Testis (tissue), 3 donors: Measurements from ENCODE around the gene CACNG3. TPM values are rescaled to one million over a fixed set of nuclear protein-coding genes. Genes with fewer than 3 reads are reported as not detected.

Source experiments
- DNase-seq: peaks from one replicate; pipeline ENCODE4 v3.0.0-alpha.2; 2019
- H3K27ac ChIP-seq, 2 donors: fragments of 200-600 bp; sonication (generic); one replicate each; pipeline ENCODE4 v1.5.1; 2019
- H3K27me3 ChIP-seq: fragments of 200-600 bp; sonication (generic); one replicate; pipeline ENCODE4 v1.5.1; 2019
- H3K36me3 ChIP-seq: fragments of 200-600 bp; sonication (generic); one replicate; pipeline ENCODE4 v1.5.1; 2017; ENCODE audit warnings: low read depth; ENCODE audit errors: missing control alignments
- H3K4me1 ChIP-seq: fragments of 200-600 bp; sonication (generic); one replicate; pipeline ENCODE4 v1.5.1; 2019
- H3K4me3 ChIP-seq, 2 donors: fragments of 200-600 bp; sonication (generic); one replicate each; pipeline ENCODE4 v1.5.1; 2017 to 2019
- H3K9me3 ChIP-seq: fragments of 200-600 bp; sonication (generic); one replicate; pipeline ENCODE4 v1.5.1; 2017
- POLR2A ChIP-seq: fragments of 450-650 bp; IDR thresholded peaks from one replicate; pipeline ENCODE4 v1.6.1; 2017; ENCODE audit warnings: antibody characterized with exemption, mild to moderate bottlenecking, moderate library complexity
- WGBS, 2 donors: methylation state at CpG; one replicate each; pipeline ENCODE4 v1.1.5; 2018; 5-methylcytosine and 5-hydroxymethylcytosine counted together
- intact Hi-C: fragments of 100-400 bp; cut with DNase I; formaldehyde crosslinking; loops from one replicate; pipeline ENCODE4 v1.15.1; 2023; ENCODE audit warnings: low total_unique reads
- polyA plus RNA-seq: library from polyadenylated mRNA; stranded (reverse); fragments of 350-450 nt; fragmentation: Illumina TruSeq; extraction: RNeasy Lipid Tissue Mini Kit (QIAGEN cat#74804); gene quantifications from one replicate; pipeline ENCODE4 v1.2.3, GENCODE V29; 2014; ENCODE audit warnings: low read depth, low replicate concordance; ENCODE audit not compliant: insufficient read depth
- total RNA-seq, 2 donors: library from RNA; depleted of rRNA; stranded (reverse); fragments of >200 nt; gene quantifications; one replicate each; pipeline ENCODE4 v1.2.3, GENCODE V29; 2016
- TF ChIP-seq, protein P1 (sequence below), 3 experiments: fragments of 450-650 bp in 2 of 3; fragments of 200-600 bp in 1 of 3; sonication (generic) in 1 of 3; IDR thresholded peaks; one replicate each; pipeline ENCODE4 v1.5.1; 2016 to 2019; ENCODE audit warnings: antibody characterized with exemption in 3 of 3, mild to moderate bottlenecking in 2 of 3, moderate library complexity in 1 of 3

CACNG3 gene
- total and polyA plus RNA-seq, 3 donors from 2014 or later, result 0.06 to 0.32 TPM; not detected in 1

DNA sequence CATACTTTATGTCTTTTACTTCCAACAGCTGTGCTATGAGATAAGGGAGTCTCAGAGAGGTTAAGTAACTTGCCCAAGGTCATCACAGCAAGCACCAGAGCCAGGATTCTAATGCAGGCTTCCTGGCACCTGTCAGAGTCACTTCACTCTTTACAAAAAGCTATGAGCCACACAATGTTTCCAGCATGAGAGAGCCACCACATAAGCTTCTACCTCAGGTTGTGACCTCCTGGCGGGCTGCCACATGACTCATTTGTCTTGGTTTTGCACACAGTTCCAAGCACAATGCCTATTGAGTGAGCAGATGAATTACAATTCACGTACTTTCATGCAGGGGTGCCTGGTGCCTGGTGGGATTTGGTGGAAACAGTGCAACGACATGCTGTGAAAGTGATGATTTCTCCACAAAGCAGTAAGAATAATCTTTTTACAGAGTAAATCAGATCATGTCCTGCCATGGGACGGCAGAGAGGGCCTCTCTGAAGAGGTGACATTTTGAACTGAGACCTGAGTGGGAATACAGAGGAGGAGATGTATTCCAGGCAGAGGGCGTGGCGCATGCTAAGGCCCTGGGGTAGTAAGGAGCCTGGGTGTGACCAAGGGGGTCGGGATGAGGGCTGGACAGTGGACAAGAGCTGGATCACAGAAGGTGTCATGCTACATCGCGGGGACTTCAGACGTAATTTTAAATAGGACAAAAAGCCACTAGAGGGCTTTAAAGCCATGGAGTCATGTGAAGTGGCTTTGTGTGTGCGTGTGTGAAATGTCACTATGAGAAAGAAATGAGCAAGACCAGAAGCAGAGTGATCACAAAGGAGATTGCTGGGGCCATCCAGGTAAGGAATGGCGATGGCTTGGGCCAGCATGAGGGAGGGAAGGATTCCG is 53.4 kb downstream of the CACNG3 start:
- Histone ChIP-seq H3K9me3 (no peaks in the 10 kb centered on the region), H3K27me3 (no peaks in the 10 kb centered on the region), H3K4me3 (no peak overlapping the region), H3K4me1 (no peaks in the 10 kb centered on the region), H3K27ac (no peak overlapping the region), H3K36me3 (no peaks in the 10 kb centered on the region)
- DNase-seq, result peak; percentile 27
- intact Hi-C loops, result no loop called here
- 80 to 85% methylated on average over 13 of the region's 13 CpGs for WGBS, 2 donors
- no peak for TF ChIP-seq POLR2A
- TF ChIP-seq, protein P1, sequence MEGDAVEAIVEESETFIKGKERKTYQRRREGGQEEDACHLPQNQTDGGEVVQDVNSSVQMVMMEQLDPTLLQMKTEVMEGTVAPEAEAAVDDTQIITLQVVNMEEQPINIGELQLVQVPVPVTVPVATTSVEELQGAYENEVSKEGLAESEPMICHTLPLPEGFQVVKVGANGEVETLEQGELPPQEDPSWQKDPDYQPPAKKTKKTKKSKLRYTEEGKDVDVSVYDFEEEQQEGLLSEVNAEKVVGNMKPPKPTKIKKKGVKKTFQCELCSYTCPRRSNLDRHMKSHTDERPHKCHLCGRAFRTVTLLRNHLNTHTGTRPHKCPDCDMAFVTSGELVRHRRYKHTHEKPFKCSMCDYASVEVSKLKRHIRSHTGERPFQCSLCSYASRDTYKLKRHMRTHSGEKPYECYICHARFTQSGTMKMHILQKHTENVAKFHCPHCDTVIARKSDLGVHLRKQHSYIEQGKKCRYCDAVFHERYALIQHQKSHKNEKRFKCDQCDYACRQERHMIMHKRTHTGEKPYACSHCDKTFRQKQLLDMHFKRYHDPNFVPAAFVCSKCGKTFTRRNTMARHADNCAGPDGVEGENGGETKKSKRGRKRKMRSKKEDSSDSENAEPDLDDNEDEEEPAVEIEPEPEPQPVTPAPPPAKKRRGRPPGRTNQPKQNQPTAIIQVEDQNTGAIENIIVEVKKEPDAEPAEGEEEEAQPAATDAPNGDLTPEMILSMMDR (IDR thresholded peaks at IDR 0.05), result no peak

DNA sequence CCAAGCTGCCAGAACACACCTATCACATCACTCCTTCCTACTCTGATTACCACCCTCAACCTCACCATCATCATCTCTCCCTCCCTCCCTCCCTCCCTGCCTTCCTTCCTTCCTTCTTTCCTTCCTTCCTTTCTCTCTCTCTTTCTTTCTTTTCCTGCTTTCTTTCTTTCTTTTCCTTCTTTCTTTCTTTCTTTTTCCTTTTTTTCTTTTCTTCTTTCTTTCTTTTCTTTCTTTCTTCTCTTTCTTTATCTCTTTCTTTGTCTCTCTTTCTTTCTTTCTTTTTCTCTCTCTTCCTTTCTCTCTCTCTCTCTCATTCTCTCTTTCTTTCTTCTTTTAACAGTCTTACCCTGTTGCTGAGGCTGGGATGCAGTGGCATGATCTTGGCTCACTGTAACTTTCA is 59.2 kb downstream of the CACNG3 start:
- intact Hi-C loops, result no loop called here
- no peak overlapping the region for H3K27ac ChIP-seq
- TF ChIP-seq, protein P1 (IDR thresholded peaks at IDR 0.05), result no peak
- no peak for TF ChIP-seq POLR2A
- no peak for DNase-seq
- H3K9me3 ChIP-seq, result no peaks in the 10 kb centered on the region
- H3K4me1 ChIP-seq, result no peaks in the 10 kb centered on the region
- H3K36me3 ChIP-seq, result no peaks in the 10 kb centered on the region
- no peak overlapping the region for H3K4me3 ChIP-seq
- no peaks in the 10 kb centered on the region for H3K27me3 ChIP-seq

- TF ChIP-seq, protein P1 (IDR thresholded peaks at IDR 0.05), result no peak
- no peak for TF ChIP-seq POLR2A
- H3K27me3 ChIP-seq, result no peaks in the 10 kb centered on the region
- H3K9me3 ChIP-seq, result no peaks in the 10 kb centered on the region
- no peak overlapping the region for H3K4me3 ChIP-seq
- H3K27ac ChIP-seq, result no peak overlapping the region
- intact Hi-C loops, result no loop called here
- 58% methylated on average over 1 of the region's 1 CpG for WGBS, 2 donors
- no peak for DNase-seq
- no peaks in the 10 kb centered on the region for H3K4me1 ChIP-seq
- no peaks in the 10 kb centered on the region for H3K36me3 ChIP-seq
Observed at GRCh38 chr16:24318680-24319079, 62.5 kb downstream of the CACNG3 start.

DNA sequence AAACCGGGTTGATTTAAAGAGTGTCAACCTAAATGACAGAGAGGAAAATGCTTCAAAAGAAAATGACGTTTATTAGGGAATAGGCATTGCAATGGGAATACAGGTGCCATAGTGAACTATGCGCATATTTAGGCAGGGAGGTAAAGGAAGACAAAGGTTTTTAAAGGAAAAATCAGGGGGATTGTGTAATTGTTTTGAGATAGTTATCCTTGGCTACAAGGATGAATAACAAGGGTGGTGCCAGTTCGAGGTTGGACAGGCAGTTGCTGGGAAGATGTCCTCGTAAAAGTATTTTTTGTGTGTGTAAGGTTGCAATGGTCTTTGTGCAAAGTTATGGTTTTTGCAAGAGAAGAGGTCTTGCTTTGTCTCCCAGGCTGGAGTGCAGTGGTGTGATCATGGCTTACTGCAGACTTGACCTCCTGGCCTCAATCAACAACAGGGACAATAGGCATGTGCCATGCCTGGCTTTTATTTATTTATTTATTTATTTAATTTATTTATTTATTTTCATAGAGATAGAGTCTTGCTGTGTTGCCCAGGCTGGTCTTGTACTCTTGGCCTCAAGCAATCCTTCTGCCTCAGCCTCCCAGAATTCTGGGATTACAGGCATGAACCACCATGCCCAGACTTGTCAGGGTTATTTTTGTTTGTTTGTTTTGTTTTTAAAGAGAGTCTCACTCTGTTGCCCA is 63.1 kb downstream of the CACNG3 start:
- WGBS, 2 donors, result 75 to 80% methylated on average over 5 of the region's 5 CpGs
- intact Hi-C loops, result no loop called here

More for the DNA sequence above, 63.1 kb downstream of the CACNG3 start:
- no peak overlapping the region for H3K4me3 ChIP-seq
- H3K27ac ChIP-seq, result no peak overlapping the region
- TF ChIP-seq, protein P1 (IDR thresholded peaks at IDR 0.05), result no peak
- no peak for TF ChIP-seq POLR2A
- no peaks in the 10 kb centered on the region for H3K36me3 ChIP-seq
- H3K4me1 ChIP-seq, result no peaks in the 10 kb centered on the region
- no peak for DNase-seq
- H3K9me3 ChIP-seq, result no peaks in the 10 kb centered on the region
- H3K27me3 ChIP-seq, result no peaks in the 10 kb centered on the region
